ENCODE measurements around the gene ANTXR2. TPM values are rescaled to one million over a fixed set of nuclear protein-coding genes. Genes with fewer than 3 reads are reported as not detected.

ANTXR2 gene
- total and polyA plus RNA-seq, 2 of the 8 experiments (the other 6 are each of a cell fraction or from before 2014, with no cell fraction given): 1.1 to 7.5 TPM

DNA sequence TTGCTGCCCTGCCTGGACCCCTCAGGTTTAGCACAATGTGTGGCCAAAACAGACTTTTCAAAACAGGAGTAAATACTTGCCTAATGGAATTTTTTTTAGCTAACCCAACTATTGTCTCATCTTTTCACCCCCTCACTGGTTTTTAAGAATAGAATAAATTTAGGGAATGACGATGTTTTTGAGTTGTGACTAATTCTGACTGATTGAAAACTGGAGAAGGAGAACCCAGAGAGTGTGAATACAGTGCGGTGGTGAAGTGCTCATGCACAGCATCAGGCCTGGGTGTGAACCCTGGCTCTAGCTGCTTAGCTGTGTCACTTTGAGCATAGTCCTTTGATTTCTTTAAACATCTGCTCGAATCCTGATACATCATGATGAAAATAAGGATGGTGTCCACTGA lies 10.5 kb downstream of the ANTXR2 start:
- H4K5ac ChIP-seq (ENCODE audit: insufficient read length, low read depth, low read length): no peak overlapping the region
- ChIA-PET CTCF (ENCODE audit: partially characterized antibody) (no interaction called here), POLR2A (ENCODE audit: partially characterized antibody) (no interaction called here)
- no peaks in the 10 kb centered on the region for H3K79me2 ChIP-seq (ENCODE audit: control insufficient read depth in 1 of 2, insufficient read depth in 2 of 2, low read length in 2 of 2)
- no peak overlapping the region for H2BK12ac ChIP-seq (ENCODE audit: low read depth, low read length)
- no peak overlapping the region for H3K14ac ChIP-seq (ENCODE audit: insufficient read length)
- H2BK120ac ChIP-seq (replicated peaks; ENCODE audit: low read depth, low read length): no peak overlapping the region
- H4K8ac ChIP-seq (ENCODE audit: extremely low read depth, insufficient read depth, low read length): no peak overlapping the region
- no peak overlapping the region for H4K91ac ChIP-seq (replicated peaks; ENCODE audit: insufficient read length, low read length)
- no peak overlapping the region for H2BK15ac ChIP-seq (ENCODE audit: low read length)
- H2AK5ac ChIP-seq (ENCODE audit: low read depth, low read length): no peak overlapping the region
- no peak overlapping the region for H3K56ac ChIP-seq (replicated peaks; ENCODE audit: insufficient read length, low read depth, low read length)
- H2AFZ ChIP-seq (ENCODE audit: low read length): no peak overlapping the region
- H3K9ac ChIP-seq (replicated peaks in 1 of 4; ENCODE audit: extremely low read depth in 1 of 4, low read depth in 3 of 4, low read length in 3 of 4): no peak overlapping the region
- no peaks in the 10 kb centered on the region for H3K9me3 ChIP-seq (ENCODE audit: insufficient read depth in 2 of 2, low read depth in 1 of 2, low read length in 1 of 2)
- H2BK20ac ChIP-seq (ENCODE audit: low read length): no peak overlapping the region
- no peak overlapping the region for H3K27ac ChIP-seq (ENCODE audit: low read depth, low read length)
- FAIRE-seq (no peak), DNase-seq (ENCODE audit: low read depth in 1 of 2, low spot score in 2 of 2) (no peak)
- no peak overlapping the region for H3K23ac ChIP-seq (ENCODE audit: insufficient read length)
- 91% methylated on average over 3 of the region's 3 CpGs; no CpG with 5 or more reads in 1 of the 2 experiments for WGBS, 2 experiments (ENCODE audit: extremely low coverage in 1 of 2, insufficient coverage in 1 of 2, insufficient read length in 1 of 2, insufficient replicate concordance in 2 of 2, low coverage in 1 of 2, low lambda C conversion rate in 2 of 2, missing lambda C conversion rate in 1 of 2)
- no peak overlapping the region for H3K18ac ChIP-seq (ENCODE audit: extremely low read depth, low read length)
- no peaks in the 10 kb centered on the region for H3K27me3 ChIP-seq (replicated peaks in 1 of 4; ENCODE audit: control insufficient read depth in 3 of 4, extremely low read depth in 1 of 4, insufficient read depth in 3 of 4, low read length in 3 of 4)
- no peaks in the 10 kb centered on the region for H3K79me1 ChIP-seq (ENCODE audit: low read depth, low read length)
- H3K4ac ChIP-seq (replicated peaks; ENCODE audit: insufficient read length, low read depth, low read length): no peak overlapping the region
- no peak overlapping the region for H2BK5ac ChIP-seq (ENCODE audit: low read depth, low read length)
- no peaks in the 10 kb centered on the region; a peak in 1 of 8 replicates for H3K36me3 ChIP-seq (ENCODE audit: control insufficient read depth in 2 of 4, insufficient read depth in 4 of 4, low read length in 3 of 4)
- H3K4me3 ChIP-seq (ENCODE audit: extremely low read depth in 1 of 4, insufficient read depth in 2 of 4, low read depth in 3 of 4, low read length in 4 of 4): no peak overlapping the region
- no peaks in the 10 kb centered on the region for H4K20me1 ChIP-seq (replicated peaks in 1 of 2; ENCODE audit: control insufficient read depth in 1 of 2, insufficient read depth in 2 of 2, low read length in 2 of 2)
- no peaks in the 10 kb centered on the region for H3K4me1 ChIP-seq (replicated peaks in 1 of 4; ENCODE audit: control insufficient read depth in 3 of 4, insufficient read depth in 4 of 4, low read length in 3 of 4)
- H3K4me2 ChIP-seq (ENCODE audit: insufficient read depth in 1 of 2, low read depth in 2 of 2, low read length in 2 of 2): no peak overlapping the region
- no peaks in the 10 kb centered on the region for H3K23me2 ChIP-seq (ENCODE audit: low read depth, low read length)
- no peak for TF ChIP-seq SRF (IDR thresholded peaks at IDR 0.05; ENCODE audit: low read depth, low read length)
- TF ChIP-seq RBBP5 (IDR thresholded peaks at IDR 0.05; ENCODE audit: borderline replicate concordance, low read depth, low read length): no peak

All from H1 (cell line).